ENCODE data around the gene CLASRP. TPM values are rescaled to one million over a fixed set of nuclear protein-coding genes. Genes with fewer than 3 reads are reported as not detected.

Gene CLASRP
- total RNA-seq, 1 donor from 2014 or later: 58.1 TPM

- TF ChIP-seq CTCF (conservative IDR thresholded peaks at IDR 0.05; ENCODE audit: low read depth, low read length): no peak
- DNase-seq (ENCODE audit: low read depth): no peak
- no peak overlapping the region for H3K4me3 ChIP-seq (ENCODE audit: low read depth, low read length)
Measured at GRCh38 chr19:45086480-45086879, 47.6 kb downstream of the CLASRP start.

- no peak for TF ChIP-seq CTCF (conservative IDR thresholded peaks at IDR 0.05; ENCODE audit: low read depth, low read length)
- no peak for DNase-seq (ENCODE audit: low read depth)
- no peak overlapping the region for H3K4me3 ChIP-seq (ENCODE audit: low read depth, low read length)
Measured at GRCh38 chr19:45087531-45087930, 48.7 kb downstream of the CLASRP start.

- DNase-seq (ENCODE audit: low read depth): no peak
- TF ChIP-seq CTCF (conservative IDR thresholded peaks at IDR 0.05; ENCODE audit: low read depth, low read length): no peak
- no peak overlapping the region for H3K4me3 ChIP-seq (ENCODE audit: low read depth, low read length)
Measured at GRCh38 chr19:45090034-45090433, 51.2 kb downstream of the CLASRP start.

GRCh38 chr19:45090606-45091005 is 51.8 kb downstream of the CLASRP start:
- peak overlapping the region; percentile 87 for H3K4me3 ChIP-seq (ENCODE audit: low read depth, low read length)
- no peak for TF ChIP-seq CTCF (conservative IDR thresholded peaks at IDR 0.05; ENCODE audit: low read depth, low read length)

GRCh38 chr19:45091031-45091923 is 52.4 kb downstream of the CLASRP start:
- TF ChIP-seq CTCF (conservative IDR thresholded peaks at IDR 0.05; ENCODE audit: low read depth, low read length): no peak
- peak overlapping the region; percentile 87 for H3K4me3 ChIP-seq (ENCODE audit: low read depth, low read length)

More at GRCh38 chr19:45090606-45091005, 51.8 kb downstream of the CLASRP start:
- no peak for DNase-seq (ENCODE audit: low read depth)

GRCh38 chr19:45092747-45093678 is 54.2 kb downstream of the CLASRP start, which contains the start of gene PPP1R37:
Gene PPP1R37 (plus strand): TSS chr19:45093179. CDS start chr19:45093326, 147 bp downstream.
- peak; percentile 90 for DNase-seq (ENCODE audit: low read depth)
- H3K4me3 ChIP-seq (ENCODE audit: low read depth, low read length): peak within 1 kb of the TSS; percentile 87
- TF ChIP-seq CTCF (conservative IDR thresholded peaks at IDR 0.05; ENCODE audit: low read depth, low read length): no peak

More at GRCh38 chr19:45091031-45091923, 52.4 kb downstream of the CLASRP start:
- peak; percentile 85 for DNase-seq (ENCODE audit: low read depth)

Measured in epithelial cell of proximal tubule (primary cell).